Neural cell (in vitro differentiated cells): ENCODE results near the gene TUBG1. TPM values are rescaled to one million over a fixed set of nuclear protein-coding genes. Genes with fewer than 3 reads are reported as not detected.
"Not testable (repeated sequence)": the region's sequence is repeated elsewhere in the genome, so short reads cannot be mapped to it uniquely, and the experiment has no call there.

Source experiments
- H2AFZ ChIP-seq: fragments of 200-600, 300-800 bp; sonication (generic), shearing (Covaris generic); 2 replicates; pipeline ENCODE4 v1.6.0; 2014; ENCODE audit warnings: low read depth, mild to moderate bottlenecking, antibody characterized with exemption, low read length, moderate library complexity
- H3F3A ChIP-seq: fragments of 200-600 bp; shearing (Covaris generic); 2 replicates; pipeline ENCODE4 v1.6.1; 2016; ENCODE audit warnings: mild to moderate bottlenecking, moderate library complexity, mixed read lengths, antibody characterized with exemption, low read length; ENCODE audit not compliant: insufficient read depth, poor library complexity, severe bottlenecking
- H3K27ac ChIP-seq: fragments of 200-600, 300-800 bp; sonication (generic), shearing (Covaris generic); 2 replicates; pipeline ENCODE4 v1.5.1; 2014; ENCODE audit warnings: mild to moderate bottlenecking, low read length, moderate library complexity
- H3K27me3 ChIP-seq: fragments of 300-800, 200-600 bp; sonication (generic), shearing (Covaris generic); 2 replicates; pipeline ENCODE4 v1.6.0; 2014; ENCODE audit warnings: mild to moderate bottlenecking, low read depth, low read length, moderate library complexity; ENCODE audit not compliant: insufficient read depth
- H3K36me3 ChIP-seq: fragments of 300-800, 200-600 bp; sonication (generic), shearing (Covaris generic); 2 replicates; pipeline ENCODE4 v1.5.1; 2014; ENCODE audit warnings: mild to moderate bottlenecking, antibody characterized with exemption, low read length, moderate library complexity; ENCODE audit not compliant: insufficient read depth
- H3K4me2 ChIP-seq: fragments of 300-800, 200-600 bp; sonication (generic), shearing (Covaris generic); 2 replicates; pipeline ENCODE4 v1.6.0; 2014; ENCODE audit warnings: mild to moderate bottlenecking, low read length
- H3K4me3 ChIP-seq: fragments of 300-800, 200-600 bp; sonication (generic), shearing (Covaris generic); 2 replicates; pipeline ENCODE4 v1.5.1; 2014; ENCODE audit warnings: mild to moderate bottlenecking, low read length, moderate library complexity
- H3K79me2 ChIP-seq: fragments of 200-600 bp; shearing (Covaris generic); replicated peaks from 2 replicates; pipeline ENCODE4 v1.6.0; 2014; ENCODE audit warnings: mild to moderate bottlenecking, low read length, moderate library complexity; ENCODE audit not compliant: insufficient read depth
- H3K9ac ChIP-seq: fragments of 300-800, 200-600 bp; sonication (generic), shearing (Covaris generic); 2 replicates; pipeline ENCODE4 v1.6.1; 2016; ENCODE audit warnings: mild to moderate bottlenecking, low read length, mixed read lengths
- H3K9me2 ChIP-seq: fragments of 200-600 bp; shearing (Covaris generic); 2 replicates; pipeline ENCODE4 v1.6.1; 2016; ENCODE audit warnings: mild to moderate bottlenecking, low read length, mixed read lengths; ENCODE audit not compliant: insufficient read depth
- H3K9me3 ChIP-seq: fragments of 200-600, 300-800 bp; sonication (generic), shearing (Covaris generic); 2 replicates; pipeline ENCODE4 v1.6.1; 2016; ENCODE audit warnings: mild to moderate bottlenecking, mixed run types, low read length, moderate library complexity, mixed read lengths
- H4K20me1 ChIP-seq: fragments of 200-600 bp; shearing (Covaris generic); 2 replicates; pipeline ENCODE4 v1.6.1; 2016; ENCODE audit warnings: mild to moderate bottlenecking, mixed run types; ENCODE audit not compliant: insufficient read depth
- CTCF ChIP-seq: fragments of 450-650 bp; IDR thresholded peaks from 2 replicates; pipeline ENCODE4 v1.5.1; 2014; ENCODE audit warnings: antibody characterized with exemption, mild to moderate bottlenecking, moderate library complexity; ENCODE audit not compliant: poor library complexity, severe bottlenecking
- EP300 ChIP-seq: fragments of 450-650 bp; conservative IDR thresholded peaks from 2 replicates; pipeline ENCODE4 v1.6.1; 2014; ENCODE audit warnings: antibody characterized with exemption, mild to moderate bottlenecking, moderate library complexity; ENCODE audit not compliant: poor library complexity, severe bottlenecking
- EZH2 ChIP-seq: fragments of 200-600, 300-800 bp; shearing (Covaris generic), sonication (generic); IDR thresholded peaks from 2 replicates; pipeline ENCODE4 v1.6.1; 2014; ENCODE audit warnings: antibody characterized with exemption, low read length, borderline replicate concordance, mild to moderate bottlenecking; ENCODE audit not compliant: insufficient read depth, poor library complexity, severe bottlenecking
- MXI1 ChIP-seq: fragments of 450-650 bp; conservative IDR thresholded peaks from 2 replicates; pipeline ENCODE4 v1.6.1; 2014; ENCODE audit warnings: antibody characterized with exemption, mild to moderate bottlenecking; ENCODE audit not compliant: poor library complexity, severe bottlenecking
- POLR2AphosphoS5 ChIP-seq: IDR thresholded peaks from 2 replicates; pipeline ENCODE4 v1.6.1; 2012
- RAD21 ChIP-seq: fragments of 450-650 bp; conservative IDR thresholded peaks from 2 replicates; pipeline ENCODE4 v1.6.1; 2014; ENCODE audit warnings: antibody characterized with exemption, mild to moderate bottlenecking, moderate library complexity
- SMC3 ChIP-seq: fragments of 450-650 bp; conservative IDR thresholded peaks from 2 replicates; pipeline ENCODE4 v1.6.1; 2014; ENCODE audit warnings: antibody characterized with exemption, mild to moderate bottlenecking, moderate library complexity; ENCODE audit not compliant: poor library complexity
- TAF1 ChIP-seq: IDR thresholded peaks from 2 replicates; pipeline ENCODE4 v1.6.1; 2012; ENCODE audit warnings: low read depth
- polyA plus RNA-seq: library from polyadenylated mRNA; depleted of rRNA; stranded (reverse); fragments of >200 nt; gene quantifications from 2 replicates; pipeline ENCODE4 v1.2.3, GENCODE V29; 2014
- TF ChIP-seq, protein P1 (sequence below): IDR thresholded peaks from 2 replicates; pipeline ENCODE4 v1.6.1; 2012; ENCODE audit warnings: borderline replicate concordance

TUBG1 gene
- polyA plus RNA-seq, 1 donor from 2014 or later, result 14.2 TPM

- TF ChIP-seq CTCF (no peak), EP300 (no peak), TAF1 (no peak), MXI1 (no peak)
Measured at GRCh38 chr17:42617956-42618431, 8.5 kb downstream of the TUBG1 start (continued).

DNA sequence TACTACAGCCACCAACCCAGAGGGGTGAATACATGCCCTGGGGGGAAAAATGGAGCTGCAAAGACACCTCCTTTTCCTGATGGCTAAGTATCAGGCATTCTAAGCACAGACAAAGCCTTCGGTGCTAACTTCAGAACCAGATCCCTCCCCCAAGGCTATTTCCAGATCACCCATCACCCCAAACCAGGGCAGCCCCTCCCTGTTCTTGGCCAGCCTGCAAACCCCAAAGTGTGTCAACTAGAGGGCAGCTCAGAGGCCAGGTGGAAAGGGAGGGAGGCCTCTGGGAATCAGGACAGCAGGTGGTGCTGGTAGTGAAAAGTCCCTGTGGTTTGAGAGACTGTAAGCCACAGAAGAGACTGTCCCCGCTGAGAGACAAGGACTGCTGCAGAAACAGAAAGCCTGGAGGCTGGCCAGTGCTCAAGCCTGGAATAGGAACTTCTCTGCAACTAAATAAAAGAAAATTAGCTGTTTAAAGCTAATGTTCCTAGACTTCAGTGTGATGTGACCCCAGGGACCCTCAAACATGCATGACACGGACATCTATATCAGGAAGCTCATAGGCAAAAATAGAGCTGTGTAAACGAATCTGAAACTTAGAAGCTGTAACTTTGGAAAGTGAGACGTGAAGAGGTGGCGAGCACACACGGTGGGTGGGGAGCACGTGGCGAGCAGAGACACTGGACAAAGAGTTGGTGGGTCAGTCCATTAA is 9.1 kb downstream of the TUBG1 start:
- TF ChIP-seq EP300 (no peak), SMC3 (no peak), TAF1 (no peak), CTCF (no peak), MXI1 (no peak), POLR2AphosphoS5 (no peak), RAD21 (no peak), EZH2 (no peak)
- TF ChIP-seq, protein P1, sequence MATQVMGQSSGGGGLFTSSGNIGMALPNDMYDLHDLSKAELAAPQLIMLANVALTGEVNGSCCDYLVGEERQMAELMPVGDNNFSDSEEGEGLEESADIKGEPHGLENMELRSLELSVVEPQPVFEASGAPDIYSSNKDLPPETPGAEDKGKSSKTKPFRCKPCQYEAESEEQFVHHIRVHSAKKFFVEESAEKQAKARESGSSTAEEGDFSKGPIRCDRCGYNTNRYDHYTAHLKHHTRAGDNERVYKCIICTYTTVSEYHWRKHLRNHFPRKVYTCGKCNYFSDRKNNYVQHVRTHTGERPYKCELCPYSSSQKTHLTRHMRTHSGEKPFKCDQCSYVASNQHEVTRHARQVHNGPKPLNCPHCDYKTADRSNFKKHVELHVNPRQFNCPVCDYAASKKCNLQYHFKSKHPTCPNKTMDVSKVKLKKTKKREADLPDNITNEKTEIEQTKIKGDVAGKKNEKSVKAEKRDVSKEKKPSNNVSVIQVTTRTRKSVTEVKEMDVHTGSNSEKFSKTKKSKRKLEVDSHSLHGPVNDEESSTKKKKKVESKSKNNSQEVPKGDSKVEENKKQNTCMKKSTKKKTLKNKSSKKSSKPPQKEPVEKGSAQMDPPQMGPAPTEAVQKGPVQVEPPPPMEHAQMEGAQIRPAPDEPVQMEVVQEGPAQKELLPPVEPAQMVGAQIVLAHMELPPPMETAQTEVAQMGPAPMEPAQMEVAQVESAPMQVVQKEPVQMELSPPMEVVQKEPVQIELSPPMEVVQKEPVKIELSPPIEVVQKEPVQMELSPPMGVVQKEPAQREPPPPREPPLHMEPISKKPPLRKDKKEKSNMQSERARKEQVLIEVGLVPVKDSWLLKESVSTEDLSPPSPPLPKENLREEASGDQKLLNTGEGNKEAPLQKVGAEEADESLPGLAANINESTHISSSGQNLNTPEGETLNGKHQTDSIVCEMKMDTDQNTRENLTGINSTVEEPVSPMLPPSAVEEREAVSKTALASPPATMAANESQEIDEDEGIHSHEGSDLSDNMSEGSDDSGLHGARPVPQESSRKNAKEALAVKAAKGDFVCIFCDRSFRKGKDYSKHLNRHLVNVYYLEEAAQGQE, result no peak
- Histone ChIP-seq H3K9me3 (no peaks in the 10 kb centered on the region), H4K20me1 (no peaks in the 10 kb centered on the region), H3F3A (no peaks in the 10 kb centered on the region), H2AFZ (no peak overlapping the region), H3K36me3 (no peaks in the 10 kb centered on the region), H3K27me3 (no peaks in the 10 kb centered on the region), H3K79me2 (no peaks in the 10 kb centered on the region), H3K9me2 (no peaks in the 10 kb centered on the region), H3K27ac (no peak overlapping the region), H3K4me3 (no peak overlapping the region), H3K4me2 (no peak overlapping the region), H3K9ac (no peak overlapping the region)

DNA sequence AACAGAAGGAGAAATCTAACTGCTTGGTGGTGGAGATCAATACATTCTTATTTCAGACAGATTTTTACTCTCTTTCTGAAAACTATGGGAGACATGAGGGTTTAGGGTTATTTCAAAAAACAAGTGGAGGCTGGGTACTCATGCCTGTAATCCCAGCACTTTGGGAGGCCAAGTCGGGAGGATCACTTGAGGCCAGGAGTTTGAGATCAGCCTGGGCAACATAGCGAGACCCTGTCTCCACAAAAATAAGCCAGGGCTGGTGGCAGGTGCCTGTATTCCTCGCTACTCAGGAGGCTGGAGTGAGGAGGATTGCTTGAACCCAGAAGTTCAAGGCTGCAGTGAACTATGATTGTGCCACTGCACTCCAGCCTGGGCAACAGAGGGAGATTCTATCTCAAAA is 12.5 kb downstream of the TUBG1 start:
- H3K9me3 ChIP-seq, H3K4me3 ChIP-seq, H3K27ac ChIP-seq, H3K9ac ChIP-seq, H2AFZ ChIP-seq, H3K27me3 ChIP-seq, H3K79me2 ChIP-seq, H4K20me1 ChIP-seq, H3K4me2 ChIP-seq, H3F3A ChIP-seq, H3K9me2 ChIP-seq, H3K36me3 ChIP-seq: not testable (repeated sequence)
